KMS-11 (cell line): ENCODE data around the gene IGF2R.

ENCODE experiments used
- H2AFZ ChIP-seq: fragments of 200-600 bp; sonication (generic); 2 replicates; pipeline ENCODE4 v1.6.1; 2016; ENCODE audit warnings: antibody characterized with exemption, mixed run types, low read depth
- H3K27ac ChIP-seq: fragments of 200-600 bp; sonication (generic); 2 replicates; pipeline ENCODE4 v1.6.1; 2016; ENCODE audit warnings: mild to moderate bottlenecking, mixed run types
- H3K27me3 ChIP-seq: fragments of 200-600 bp; sonication (generic); 2 replicates; pipeline ENCODE4 v1.6.1; 2017; ENCODE audit warnings: mild to moderate bottlenecking, low read depth, mixed run types, moderate library complexity; ENCODE audit not compliant: insufficient read depth
- H3K36me3 ChIP-seq: fragments of 200-600 bp; sonication (generic); 2 replicates; pipeline ENCODE4 v1.6.1; 2017; ENCODE audit warnings: mild to moderate bottlenecking, mixed run types; ENCODE audit not compliant: insufficient read depth
- H3K4me1 ChIP-seq: fragments of 200-600 bp; sonication (generic); 2 replicates; pipeline ENCODE4 v1.6.1; 2016; ENCODE audit warnings: mild to moderate bottlenecking, low read depth, mixed run types; ENCODE audit not compliant: poor library complexity, severe bottlenecking
- H3K4me2 ChIP-seq: fragments of 200-600 bp; sonication (generic); 2 replicates; pipeline ENCODE4 v1.7.0; 2016; ENCODE audit warnings: mild to moderate bottlenecking, mixed run types
- H3K4me3 ChIP-seq: fragments of 200-600 bp; sonication (generic); IDR thresholded peaks from 2 replicates; pipeline ENCODE4 v1.6.1; 2017; ENCODE audit warnings: low read depth, low read length, mixed read lengths; ENCODE audit not compliant: insufficient read depth
- H3K79me2 ChIP-seq: fragments of 200-600 bp; sonication (generic); 2 replicates; pipeline ENCODE4 v1.6.1; 2016; ENCODE audit warnings: low read depth, mixed run types; ENCODE audit not compliant: insufficient read depth
- H3K9ac ChIP-seq: fragments of 200-600 bp; sonication (generic); 2 replicates; pipeline ENCODE4 v1.6.1; 2016; ENCODE audit warnings: mild to moderate bottlenecking, mixed run types
- H4K20me1 ChIP-seq: fragments of 200-600 bp; sonication (generic); 2 replicates; pipeline ENCODE4 v1.6.1; 2016; ENCODE audit warnings: mild to moderate bottlenecking, mixed run types; ENCODE audit not compliant: insufficient read depth
- CTCF ChIP-seq: fragments of 200-600 bp; sonication (generic); conservative IDR thresholded peaks from 2 replicates; pipeline ENCODE4 v1.6.1; 2017; ENCODE audit warnings: low read depth, mild to moderate bottlenecking, antibody characterized with exemption, low read length, moderate library complexity, mixed read lengths

Gene IGF2R

DNA sequence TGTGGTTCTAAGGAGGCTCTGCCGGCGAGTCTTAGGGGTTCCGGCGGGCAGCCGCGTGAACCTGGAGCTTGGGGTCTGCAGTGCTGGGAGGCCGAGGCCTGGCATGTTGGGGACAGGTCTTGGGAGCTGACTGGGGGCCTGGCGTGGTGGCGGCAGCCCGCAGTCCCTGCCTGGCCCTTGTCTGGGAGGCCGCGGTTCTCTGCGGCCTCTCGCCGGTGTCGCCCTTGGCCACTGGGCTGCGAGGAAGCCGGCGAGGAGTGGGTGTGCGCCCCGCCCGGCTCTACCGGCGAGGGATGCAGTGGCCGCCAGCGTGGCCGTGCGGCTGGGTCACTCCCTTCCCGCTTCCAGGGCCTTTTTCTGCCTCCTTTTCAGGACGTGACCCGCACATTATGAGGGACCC is 36.3 kb downstream of the IGF2R start:
- no peaks in the 10 kb centered on the region for H4K20me1 ChIP-seq
- no peaks in the 10 kb centered on the region for H3K4me1 ChIP-seq
- H3K27me3 ChIP-seq = no peaks in the 10 kb centered on the region
- no peak overlapping the region for H3K9ac ChIP-seq
- H3K27ac ChIP-seq = no peak overlapping the region
- H3K79me2 ChIP-seq = peaks cover 16% of the 10 kb centered on the region; the same call in 1 of the 2 replicates
- no peak for TF ChIP-seq CTCF
- H3K4me3 ChIP-seq = no peak overlapping the region
- H2AFZ ChIP-seq = no peak overlapping the region
- H3K4me2 ChIP-seq = no peak overlapping the region
- H3K36me3 ChIP-seq = no peaks in the 10 kb centered on the region

GRCh38 chr6:160005861-160006540 is 37.1 kb downstream of the IGF2R start:
- TF ChIP-seq CTCF = no peak
- H3K4me1 ChIP-seq = no peaks in the 10 kb centered on the region
- no peak overlapping the region for H3K27ac ChIP-seq
- no peak overlapping the region for H2AFZ ChIP-seq
- H3K36me3 ChIP-seq = no peaks in the 10 kb centered on the region
- H4K20me1 ChIP-seq = no peaks in the 10 kb centered on the region
- no peaks in the 10 kb centered on the region for H3K27me3 ChIP-seq
- H3K4me2 ChIP-seq = no peak overlapping the region
- peaks cover 16% of the 10 kb centered on the region; the same call in 1 of the 2 replicates for H3K79me2 ChIP-seq
- H3K4me3 ChIP-seq = no peak overlapping the region
- H3K9ac ChIP-seq = no peak overlapping the region

DNA sequence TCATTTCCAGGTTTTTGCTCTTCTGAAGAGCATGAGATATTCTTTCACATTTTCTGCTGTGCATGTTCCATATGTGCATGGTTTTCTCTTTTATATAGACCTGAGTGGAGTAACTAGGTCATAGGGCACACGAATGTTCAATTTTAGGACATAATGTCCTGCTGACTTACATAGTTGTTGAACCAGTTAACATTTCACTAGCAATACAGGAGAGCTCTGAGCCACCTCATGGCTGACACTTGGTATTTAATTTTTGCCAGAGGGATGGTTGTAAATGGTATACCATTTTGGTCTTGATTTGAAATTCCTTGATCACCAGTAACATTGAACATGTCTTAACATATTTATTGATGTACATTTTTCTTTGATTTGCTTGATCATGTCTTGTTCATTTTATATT is 38.3 kb downstream of the IGF2R start:
- no peak overlapping the region for H3K4me2 ChIP-seq
- H3K79me2 ChIP-seq = peaks cover 16% of the 10 kb centered on the region; the same call in 1 of the 2 replicates
- no peak for TF ChIP-seq CTCF
- H3K36me3 ChIP-seq = no peaks in the 10 kb centered on the region
- no peaks in the 10 kb centered on the region for H4K20me1 ChIP-seq
- H3K4me1 ChIP-seq = no peaks in the 10 kb centered on the region
- H3K4me3 ChIP-seq = no peak overlapping the region
- H3K27ac ChIP-seq = no peak overlapping the region
- H2AFZ ChIP-seq = no peak overlapping the region
- H3K27me3 ChIP-seq = no peaks in the 10 kb centered on the region
- H3K9ac ChIP-seq = no peak overlapping the region

GRCh38 chr6:160007611-160008010 is 38.7 kb downstream of the IGF2R start:
- Histone ChIP-seq H3K79me2 (peaks cover 16% of the 10 kb centered on the region; the same call in 1 of the 2 replicates), H3K36me3 (no peaks in the 10 kb centered on the region), H4K20me1 (no peaks in the 10 kb centered on the region), H3K4me2 (no peak overlapping the region), H3K4me1 (no peaks in the 10 kb centered on the region), H3K9ac (no peak overlapping the region), H3K27ac (no peak overlapping the region), H2AFZ (no peak overlapping the region), H3K4me3 (no peak overlapping the region), H3K27me3 (no peaks in the 10 kb centered on the region)
- TF ChIP-seq CTCF = no peak
